ENCODE measurements around the gene PLET1. TPM values are rescaled to one million over a fixed set of nuclear protein-coding genes. Genes with fewer than 3 reads are reported as not detected.

The PLET1 gene
- total RNA-seq = not detected in 2 replicates

GRCh38 chr11:112260490-112260889 is at the start of gene PLET1:
PLET1 (minus strand) TSS chr11:112260860; CDS start chr11:112260589, 271 bp downstream.

GRCh38 chr11:112226062-112226830 is 34.4 kb downstream of the PLET1 start, which contains the start of gene PTS:
PTS (plus strand) TSS chr11:112226428; CDS start chr11:112226444, 16 bp downstream.

Other genes starting within 250 kb of the PLET1 start
- gene DLAT, start 235.5 kb downstream of the PLET1 start, total RNA-seq = 33.0 and 52.1 TPM in 2 replicates
- 1.4 and 1.9 TPM in 2 replicates for gene PIH1D2, start 186.8 kb downstream of the PLET1 start, total RNA-seq
- gene NKAPD1, start 186.6 kb downstream of the PLET1 start, total RNA-seq = 21.1 and 27.9 TPM in 2 replicates
- 42.0 and 80.5 TPM in 2 replicates for gene TIMM8B, start 174.1 kb downstream of the PLET1 start, total RNA-seq
- gene SDHD, start 174.0 kb downstream of the PLET1 start, total RNA-seq = 158 and 183 TPM in 2 replicates
- under 0.01 TPM in 2 replicates for gene IL18, start 96.8 kb downstream of the PLET1 start, total RNA-seq
- not detected in 2 replicates for gene TEX12, start 93.5 kb downstream of the PLET1 start, total RNA-seq
- 0.38 and 2.3 TPM in 2 replicates for gene BCO2, start 85.3 kb downstream of the PLET1 start, total RNA-seq
- 57.5 and 92.2 TPM in 2 replicates for gene PTS, start 34.4 kb downstream of the PLET1 start, total RNA-seq

Measured in regular cardiac myocyte (primary cell).